T-cell (primary cell): ENCODE measurements around the gene SYNE1. TPM values are rescaled to one million over a fixed set of nuclear protein-coding genes. Genes with fewer than 3 reads are reported as not detected.
A peak's percentile ranks its signal among the peaks of the same experiment; 100 is the strongest.

Source experiments
- ATAC-seq, 4 experiments: fragments of 200-7000 bp in 3 of 4; fragments of 150-1000 bp in 1 of 4; cut with Tn5 transposase; replicated peaks in 1 of 4; 1 replicate in 3 of 4; 2 replicates in 1 of 4; pipeline ENCODE4 v1.10.0; 2021; ENCODE audit warnings: moderate library complexity in 3 of 4, mild to moderate bottlenecking in 2 of 4, moderate number of reproducible peaks in 1 of 4
- CTCF ChIA-PET, 2 donors: fragments of 300-600 bp; sonication (Branson Sonifier 250); formaldehyde crosslinking; loops; one replicate each; lab custom pipeline; 2022; ENCODE audit warnings: antibody characterized with exemption in 2 of 2; lab: Charles Lee
- POLR2A ChIA-PET, 2 donors: fragments of 300-600 bp; sonication (Branson Sonifier 250); formaldehyde crosslinking; loops; one replicate each; lab custom pipeline; 2022; ENCODE audit warnings: antibody characterized with exemption in 2 of 2; lab: Charles Lee
- DNase-seq, 35 experiments: peaks; one replicate each; pipeline versions ENCODE4 v3.0.0 to v3.0.0-alpha.2; 2013 to 2023
- H3K27ac ChIP-seq: one replicate; pipeline ENCODE4 v1.5.1; 2013; ENCODE audit warnings: low read length
- H3K27me3 ChIP-seq, 2 experiments: replicated peaks in 1 of 2; 1 replicate in 1 of 2; 2 replicates in 1 of 2; pipeline versions ENCODE4 v1.6.1 to v1.7.0; 2013; ENCODE audit warnings: low read length in 1 of 2, mixed read lengths in 1 of 2; ENCODE audit not compliant: control insufficient read depth in 2 of 2, insufficient read depth in 2 of 2; ENCODE audit errors: extremely low read depth in 1 of 2
- H3K36me3 ChIP-seq, 2 donors: 1 replicate in 1 of 2; 2 replicates in 1 of 2; pipeline versions ENCODE4 v1.6.1 to v1.7.0; 2013; ENCODE audit warnings: low read length in 1 of 2; ENCODE audit not compliant: control insufficient read depth in 2 of 2, insufficient read depth in 1 of 2; ENCODE audit errors: extremely low read depth in 1 of 2
- H3K4me1 ChIP-seq, 2 experiments: 1 replicate in 1 of 2; 2 replicates in 1 of 2; pipeline versions ENCODE4 v1.6.1 to v1.7.0; 2013; ENCODE audit warnings: low read length in 2 of 2, mixed read lengths in 1 of 2; ENCODE audit not compliant: insufficient read depth in 2 of 2, control insufficient read depth in 1 of 2; ENCODE audit errors: extremely low read depth in 1 of 2
- H3K4me3 ChIP-seq, 2 donors: 1 replicate in 1 of 2; 2 replicates in 1 of 2; pipeline versions ENCODE4 v1.5.1 to v1.7.0; 2013; ENCODE audit warnings: mild to moderate bottlenecking in 2 of 2, low read length in 1 of 2, moderate library complexity in 1 of 2; ENCODE audit not compliant: control insufficient read depth in 1 of 2; ENCODE audit errors: extremely low read depth in 1 of 2
- H3K9me3 ChIP-seq: 2 replicates; pipeline ENCODE4 v1.7.0; 2013
- H3K27ac Mint-ChIP-seq, 2 donors: one replicate each; pipeline ENCODE4 v1.8.0; 2020 to 2021; ENCODE audit warnings: mild to moderate bottlenecking in 2 of 2, mixed read lengths in 2 of 2
- H3K27me3 Mint-ChIP-seq, 2 donors: one replicate each; pipeline ENCODE4 v1.8.0; 2021 to 2022; ENCODE audit warnings: mixed read lengths in 2 of 2
- H3K36me3 Mint-ChIP-seq: one replicate; pipeline ENCODE4 v1.8.0; 2021; ENCODE audit warnings: mixed read lengths
- H3K4me1 Mint-ChIP-seq, 3 donors: one replicate each; pipeline ENCODE4 v1.8.0; 2020 to 2022; ENCODE audit warnings: mixed read lengths in 3 of 3, mild to moderate bottlenecking in 1 of 3
- H3K4me3 Mint-ChIP-seq, 3 donors: one replicate each; pipeline ENCODE4 v1.8.0; 2020 to 2022; ENCODE audit warnings: mild to moderate bottlenecking in 3 of 3, mixed read lengths in 3 of 3, moderate library complexity in 3 of 3
- H3K9me3 Mint-ChIP-seq, 3 donors: one replicate each; pipeline ENCODE4 v1.8.0; 2020 to 2022; ENCODE audit warnings: mixed read lengths in 3 of 3
- WGBS: methylation state at CpG from one replicate; pipeline ENCODE4 v1.1.5; 2013; ENCODE audit warnings: missing lambda C conversion rate; ENCODE audit not compliant: insufficient coverage; 5-methylcytosine and 5-hydroxymethylcytosine counted together
- total RNA-seq, 35 experiments: library from RNA in 6 of 35; stranded (reverse) in 6 of 35; fragments of 120-200 nt in 1 of 35; gene quantifications; one replicate each; pipeline versions ENCODE4 v1.2.1 to v1.2.4 and lab custom pipeline; 2013 to 2026

The SYNE1 gene
- total RNA-seq, 5 donors from 2014 or later (not counting 1 experiment from before 2014, with no cell fraction given) = 174 to 235 (median 192) TPM

GRCh38 chr6:152364866-152365265 is 272.3 kb downstream of the SYNE1 start:
- Mint-ChIP-seq H3K27ac (no peak overlapping the region), H3K36me3 (no peaks in the 10 kb centered on the region), H3K4me1 (no peaks in the 10 kb centered on the region), H3K27me3 (peaks cover 21% of the 10 kb centered on the region in 2 donors), H3K4me3 (no peak overlapping the region), H3K9me3 (no peaks in the 10 kb centered on the region)
- ATAC-seq (no peak), DNase-seq (no peak)
- no CpG with 5 or more reads among the region's 2 CpGs for WGBS
- H3K27me3 ChIP-seq = no peaks in the 10 kb centered on the region
- H3K9me3 ChIP-seq = no peaks in the 10 kb centered on the region
- no peaks in the 10 kb centered on the region for H3K4me1 ChIP-seq
- no peak overlapping the region for H3K4me3 ChIP-seq
- POLR2A ChIA-PET = no interaction called here
- no peak overlapping the region for H3K27ac ChIP-seq
- peaks cover 0 to 8% of the 10 kb centered on the region in 2 donors for H3K36me3 ChIP-seq
- CTCF ChIA-PET = no interaction called here

- Histone ChIP-seq H3K36me3 (peaks cover 0 to 3% of the 10 kb centered on the region in 2 donors), H3K4me3 (no peak overlapping the region), H3K4me1 (no peaks in the 10 kb centered on the region), H3K27me3 (no peaks in the 10 kb centered on the region), H3K27ac (no peak overlapping the region), H3K9me3 (no peaks in the 10 kb centered on the region)
- Mint-ChIP-seq H3K4me3 (no peak overlapping the region), H3K27ac (no peak overlapping the region), H3K36me3 (no peaks in the 10 kb centered on the region), H3K9me3 (no peaks in the 10 kb centered on the region), H3K4me1 (peaks cover 0 to 2% (median 0%) of the 10 kb centered on the region in 3 donors), H3K27me3 (peaks cover 8 to 9% of the 10 kb centered on the region in 2 donors)
- no peak for ATAC-seq
- 84% methylated on average over 4 of the region's 6 CpGs for WGBS
- no peak for DNase-seq
- ChIA-PET POLR2A (no interaction called here), CTCF (no interaction called here)
Measured at GRCh38 chr6:152360034-152360433, 277.1 kb downstream of the SYNE1 start.

GRCh38 chr6:152356662-152357061 is 280.5 kb downstream of the SYNE1 start:
- Mint-ChIP-seq H3K4me3 (no peak overlapping the region), H3K36me3 (no peaks in the 10 kb centered on the region), H3K4me1 (peaks cover 0 to 2% (median 0%) of the 10 kb centered on the region in 3 donors), H3K9me3 (no peaks in the 10 kb centered on the region), H3K27me3 (no peaks in the 10 kb centered on the region), H3K27ac (no peak overlapping the region)
- Histone ChIP-seq H3K27ac (no peak overlapping the region), H3K9me3 (no peaks in the 10 kb centered on the region), H3K36me3 (peaks cover 0 to 16% of the 10 kb centered on the region in 2 donors), H3K4me1 (no peaks in the 10 kb centered on the region), H3K27me3 (no peaks in the 10 kb centered on the region), H3K4me3 (no peak overlapping the region)
- ATAC-seq = peak; percentile 45 to 58 (median 52)
- WGBS = 0% methylated on average over 2 of the region's 2 CpGs
- ChIA-PET POLR2A (no interaction called here), CTCF (interaction anchor here (0.5 to 1.1 kb wide), 7 partner anchors 18 to 592 kb away, joined by 3 to 10 read pairs (median 3); no protein-coding TSS in a partner anchor)
- peak in 5 of 35 experiments; percentile 3 to 54 (median 9) for DNase-seq

- WGBS = no CpG with 5 or more reads among the region's 1 CpG
- H3K4me1 Mint-ChIP-seq = peaks cover 0 to 2% (median 0%) of the 10 kb centered on the region in 3 donors
- Histone ChIP-seq H3K27ac (no peak overlapping the region), H3K4me1 (no peaks in the 10 kb centered on the region), H3K9me3 (no peaks in the 10 kb centered on the region), H3K27me3 (no peaks in the 10 kb centered on the region), H3K4me3 (no peak overlapping the region), H3K36me3 (peaks cover 0 to 18% of the 10 kb centered on the region in 2 donors)
- no peak overlapping the region for H3K4me3 Mint-ChIP-seq
- H3K9me3 Mint-ChIP-seq = no peaks in the 10 kb centered on the region
- CTCF ChIA-PET = no interaction called here
- H3K36me3 Mint-ChIP-seq = no peaks in the 10 kb centered on the region
- ATAC-seq (no peak), DNase-seq (no peak)
- H3K27ac Mint-ChIP-seq = no peak overlapping the region
- POLR2A ChIA-PET = no interaction called here
- no peaks in the 10 kb centered on the region for H3K27me3 Mint-ChIP-seq
Measured at GRCh38 chr6:152356016-152356415, 281.1 kb downstream of the SYNE1 start.

GRCh38 chr6:152355166-152355565 is 282.0 kb downstream of the SYNE1 start:
- H3K4me1 Mint-ChIP-seq = peaks cover 0 to 2% (median 0%) of the 10 kb centered on the region in 3 donors
- ChIA-PET CTCF (interaction anchor here in 1 of 2 donors (0.9 to 1.7 kb wide), 2 partner anchors 54 to 123 kb away, joined by 3 to 9 read pairs; no protein-coding TSS in a partner anchor), POLR2A (no interaction called here)
- ATAC-seq (no peak), DNase-seq (no peak)
- Histone ChIP-seq H3K4me1 (no peaks in the 10 kb centered on the region), H3K27ac (no peak overlapping the region), H3K4me3 (no peak overlapping the region), H3K9me3 (no peaks in the 10 kb centered on the region), H3K27me3 (no peaks in the 10 kb centered on the region), H3K36me3 (peaks cover 0 to 18% of the 10 kb centered on the region in 2 donors)
- no peak overlapping the region for H3K4me3 Mint-ChIP-seq
- H3K9me3 Mint-ChIP-seq = no peaks in the 10 kb centered on the region
- H3K27ac Mint-ChIP-seq = no peak overlapping the region
- H3K27me3 Mint-ChIP-seq = no peaks in the 10 kb centered on the region
- no peaks in the 10 kb centered on the region for H3K36me3 Mint-ChIP-seq

- H3K36me3 ChIP-seq = peaks cover 0 to 18% of the 10 kb centered on the region in 2 donors
- H3K4me1 Mint-ChIP-seq = peaks cover 0 to 2% (median 0%) of the 10 kb centered on the region in 3 donors
- no peaks in the 10 kb centered on the region for H3K27me3 ChIP-seq
- no peaks in the 10 kb centered on the region for H3K4me1 ChIP-seq
- no peak overlapping the region for H3K4me3 Mint-ChIP-seq
- ChIA-PET POLR2A (interaction anchor here in 1 of 2 donors (0.6 kb wide), 1 partner anchor 167 kb away, joined by 6 read pairs; no protein-coding TSS in a partner anchor), CTCF (interaction anchor here (0.9 to 1.2 kb wide), 3 partner anchors 15 to 53 kb away, joined by 3 read pairs; no protein-coding TSS in a partner anchor)
- no peak overlapping the region for H3K27ac Mint-ChIP-seq
- WGBS = no CpG with 5 or more reads among the region's 6 CpGs
- H3K27me3 Mint-ChIP-seq = no peaks in the 10 kb centered on the region
- ATAC-seq = no peak
- H3K4me3 ChIP-seq = no peak overlapping the region
- no peaks in the 10 kb centered on the region for H3K9me3 ChIP-seq
- no peaks in the 10 kb centered on the region for H3K9me3 Mint-ChIP-seq
- DNase-seq = no peak
- H3K36me3 Mint-ChIP-seq = no peaks in the 10 kb centered on the region
- H3K27ac ChIP-seq = no peak overlapping the region
Measured at GRCh38 chr6:152353440-152353839, 283.7 kb downstream of the SYNE1 start.
